ENCODE data around the gene DMRTC2. TPM values are rescaled to one million over a fixed set of nuclear protein-coding genes. Genes with fewer than 3 reads are reported as not detected.

DMRTC2 gene
- total and polyA plus RNA-seq, 7 donors = not detected

DNA sequence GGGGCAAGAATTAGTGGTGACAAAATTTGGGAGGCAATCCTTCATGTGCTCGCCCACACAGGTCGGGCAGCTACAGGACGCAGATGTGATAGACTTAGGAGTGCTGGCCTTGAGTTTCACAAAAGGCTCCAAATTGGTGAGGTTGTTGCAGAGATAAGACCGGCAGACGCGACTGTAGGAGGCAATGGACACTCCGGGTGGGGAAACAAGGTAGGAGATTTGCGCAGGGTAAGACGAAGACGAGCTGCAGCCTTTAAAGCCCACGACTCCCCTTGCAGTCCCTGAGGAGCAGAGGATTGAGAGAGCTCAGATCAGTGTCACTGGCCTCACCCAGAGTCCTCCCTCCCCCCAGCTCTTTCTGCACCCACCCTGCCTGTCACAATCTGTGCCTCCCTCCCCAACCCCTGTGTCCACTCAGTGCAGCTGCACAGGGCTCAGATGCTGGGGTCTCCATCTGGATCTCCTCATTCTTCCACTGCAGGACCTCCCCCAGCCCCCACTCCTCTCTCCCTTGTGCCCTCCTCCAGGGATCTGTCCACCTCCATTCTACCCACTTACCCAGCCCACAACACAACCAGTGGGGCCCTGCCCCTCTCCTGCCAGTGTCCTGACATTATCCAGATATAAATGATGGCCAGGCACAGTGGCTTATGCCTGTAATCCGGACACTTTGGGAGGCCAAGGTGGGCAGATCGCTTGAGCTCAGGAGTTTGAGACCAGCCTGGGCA, 6.7 kb upstream of the DMRTC2 start:
- ATAC-seq = no peak

DNA sequence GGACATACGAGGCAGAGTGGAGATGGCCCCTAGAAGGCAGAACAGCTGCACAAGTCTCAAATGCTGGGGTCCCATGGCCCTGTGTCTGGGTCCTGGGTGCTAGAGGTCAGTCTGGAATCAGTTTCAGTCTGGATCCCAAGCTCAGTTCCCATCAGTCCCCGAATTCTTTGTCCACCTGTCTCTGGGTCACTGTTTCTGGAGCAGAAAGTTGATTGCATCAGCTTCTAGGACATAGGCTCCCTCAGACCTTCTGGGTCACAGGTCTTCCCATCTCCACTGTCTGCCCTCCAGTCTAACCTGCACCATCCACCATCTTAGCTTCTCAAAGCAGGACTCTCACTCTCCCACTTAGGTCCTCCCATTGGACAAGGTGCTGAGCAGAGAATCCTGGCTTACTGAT, 5.6 kb upstream of the DMRTC2 start:
- Histone ChIP-seq H3K9me3 (no peaks in the 10 kb centered on the region), H3K36me3 (ENCODE audit: insufficient read depth in 1 of 2, low read depth in 1 of 2) (no peaks in the 10 kb centered on the region), H3K27ac (no peak overlapping the region), H3K4me3 (no peak overlapping the region), H3K27me3 (ENCODE audit: insufficient read depth in 3 of 3, low read length in 2 of 3) (peaks cover 0 to 28% (median 10%) of the 10 kb centered on the region in 3 donors), H3K4me1 (no peaks in the 10 kb centered on the region)
- 41 to 57% (median 45%) methylated on average over 2 of the region's 2 CpGs for WGBS, 3 donors
- no peak for DNase-seq
- TF ChIP-seq, protein P1, sequence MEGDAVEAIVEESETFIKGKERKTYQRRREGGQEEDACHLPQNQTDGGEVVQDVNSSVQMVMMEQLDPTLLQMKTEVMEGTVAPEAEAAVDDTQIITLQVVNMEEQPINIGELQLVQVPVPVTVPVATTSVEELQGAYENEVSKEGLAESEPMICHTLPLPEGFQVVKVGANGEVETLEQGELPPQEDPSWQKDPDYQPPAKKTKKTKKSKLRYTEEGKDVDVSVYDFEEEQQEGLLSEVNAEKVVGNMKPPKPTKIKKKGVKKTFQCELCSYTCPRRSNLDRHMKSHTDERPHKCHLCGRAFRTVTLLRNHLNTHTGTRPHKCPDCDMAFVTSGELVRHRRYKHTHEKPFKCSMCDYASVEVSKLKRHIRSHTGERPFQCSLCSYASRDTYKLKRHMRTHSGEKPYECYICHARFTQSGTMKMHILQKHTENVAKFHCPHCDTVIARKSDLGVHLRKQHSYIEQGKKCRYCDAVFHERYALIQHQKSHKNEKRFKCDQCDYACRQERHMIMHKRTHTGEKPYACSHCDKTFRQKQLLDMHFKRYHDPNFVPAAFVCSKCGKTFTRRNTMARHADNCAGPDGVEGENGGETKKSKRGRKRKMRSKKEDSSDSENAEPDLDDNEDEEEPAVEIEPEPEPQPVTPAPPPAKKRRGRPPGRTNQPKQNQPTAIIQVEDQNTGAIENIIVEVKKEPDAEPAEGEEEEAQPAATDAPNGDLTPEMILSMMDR (IDR thresholded peaks at IDR 0.05) = no peak
- intact Hi-C loops (cut with DNase I) = no loop called here
- ATAC-seq = no peak

More for the DNA sequence above, 6.7 kb upstream of the DMRTC2 start:
- H3K4me1 ChIP-seq = no peaks in the 10 kb centered on the region
- H3K27me3 ChIP-seq (ENCODE audit: insufficient read depth in 3 of 3, low read length in 2 of 3) = peaks cover 0 to 34% (median 10%) of the 10 kb centered on the region in 3 donors
- no peak for DNase-seq
- no peak overlapping the region for H3K4me3 ChIP-seq
- H3K27ac ChIP-seq = no peak overlapping the region
- H3K36me3 ChIP-seq (ENCODE audit: insufficient read depth in 1 of 2, low read depth in 1 of 2) = no peaks in the 10 kb centered on the region
- intact Hi-C loops (cut with DNase I) = no loop called here
- no peaks in the 10 kb centered on the region for H3K9me3 ChIP-seq
- TF ChIP-seq, protein P1 (IDR thresholded peaks at IDR 0.05) = no peak
- 57 to 59% (median 58%) methylated on average over 13 of the region's 13 CpGs for WGBS, 3 donors

GRCh38 chr19:41843371-41843770, 1.5 kb upstream of the DMRTC2 start:
- H3K27ac ChIP-seq = no peak overlapping the region
- no peaks in the 10 kb centered on the region for H3K4me1 ChIP-seq
- WGBS, 3 donors = 59 to 65% (median 63%) methylated on average over 7 of the region's 7 CpGs
- intact Hi-C loops (cut with DNase I) = no loop called here
- no peaks in the 10 kb centered on the region for H3K9me3 ChIP-seq
- no peak for ATAC-seq
- no peak overlapping the region for H3K4me3 ChIP-seq
- no peaks in the 10 kb centered on the region for H3K36me3 ChIP-seq (ENCODE audit: insufficient read depth in 1 of 2, low read depth in 1 of 2)
- H3K27me3 ChIP-seq (ENCODE audit: insufficient read depth in 3 of 3, low read length in 2 of 3) = peaks cover 0 to 9% (median 2%) of the 10 kb centered on the region in 3 donors
- TF ChIP-seq, protein P1 (IDR thresholded peaks at IDR 0.05) = no peak
- no peak for DNase-seq

DNA sequence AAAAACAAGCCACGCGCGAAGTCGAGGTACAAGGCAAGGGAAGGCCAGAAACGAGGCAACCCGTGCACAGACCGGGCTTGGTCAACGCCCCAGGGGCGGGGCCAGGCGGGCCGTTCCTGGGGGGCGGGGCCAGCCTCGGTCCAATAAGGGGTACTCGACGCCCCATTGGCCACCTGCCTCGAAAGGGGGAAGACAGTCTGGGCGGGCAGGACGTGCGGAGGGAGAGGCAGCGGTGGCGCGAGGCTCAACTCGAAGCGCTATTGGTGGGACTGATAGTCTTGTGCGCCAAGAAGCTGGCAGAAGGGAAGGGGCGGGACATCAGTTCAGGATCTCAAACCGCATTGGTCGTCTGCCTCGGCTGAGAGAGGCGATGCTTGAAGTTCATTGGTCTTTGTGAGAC, 241 bp upstream of the DMRTC2 start, which contains the start of gene LYPD4:
TSS of gene LYPD4 (minus strand) at position 83 of the 400 bp plus-strand sequence. CDS start 5,398 bp downstream, outside the sequence.
- H3K27me3 ChIP-seq (ENCODE audit: insufficient read depth in 3 of 3, low read length in 2 of 3) = peaks cover 0 to 9% (median 2%) of the 10 kb centered on the region in 3 donors
- TF ChIP-seq, protein P1 (IDR thresholded peaks at IDR 0.05) = no peak
- H3K4me1 ChIP-seq = no peaks in the 10 kb centered on the region
- no peak within 1 kb of the TSS for H3K27ac ChIP-seq
- H3K9me3 ChIP-seq = no peaks in the 10 kb centered on the region
- no peak within 1 kb of the TSS for H3K4me3 ChIP-seq
- H3K36me3 ChIP-seq (ENCODE audit: insufficient read depth in 1 of 2, low read depth in 1 of 2) = no peaks in the 10 kb centered on the region
- WGBS, 3 donors = 79 to 82% (median 79%) methylated on average over 27 to 30 of the region's 30 CpGs
- ATAC-seq (no peak), DNase-seq (no peak)
- intact Hi-C loops (cut with DNase I) = no loop called here
